Esophagus squamous epithelium (tissue), 4 donors: Measurements from ENCODE around the gene TLE5.

ENCODE experiments used
- POLR2A ChIP-seq, 4 donors: fragments of 450-650 bp; IDR thresholded peaks; one replicate each; pipeline ENCODE4 v1.6.1; 2017; ENCODE audit warnings: antibody characterized with exemption in 4 of 4, mild to moderate bottlenecking in 4 of 4, moderate library complexity in 3 of 4
- TF ChIP-seq, protein P1 (sequence below), 6 experiments: fragments of 450-650 bp in 4 of 6; fragments of 200-600 bp in 2 of 6; sonication (generic) in 2 of 6; IDR thresholded peaks; one replicate each; pipeline ENCODE4 v1.5.1; 2016 to 2019; ENCODE audit warnings: antibody characterized with exemption in 6 of 6, mild to moderate bottlenecking in 4 of 6, moderate library complexity in 4 of 6

GRCh38 chr19:3066482-3067049 is 4.3 kb upstream of the TLE5 start:
- no peak for TF ChIP-seq POLR2A (IDR thresholded peaks at IDR 0.05)
- TF ChIP-seq, protein P1, sequence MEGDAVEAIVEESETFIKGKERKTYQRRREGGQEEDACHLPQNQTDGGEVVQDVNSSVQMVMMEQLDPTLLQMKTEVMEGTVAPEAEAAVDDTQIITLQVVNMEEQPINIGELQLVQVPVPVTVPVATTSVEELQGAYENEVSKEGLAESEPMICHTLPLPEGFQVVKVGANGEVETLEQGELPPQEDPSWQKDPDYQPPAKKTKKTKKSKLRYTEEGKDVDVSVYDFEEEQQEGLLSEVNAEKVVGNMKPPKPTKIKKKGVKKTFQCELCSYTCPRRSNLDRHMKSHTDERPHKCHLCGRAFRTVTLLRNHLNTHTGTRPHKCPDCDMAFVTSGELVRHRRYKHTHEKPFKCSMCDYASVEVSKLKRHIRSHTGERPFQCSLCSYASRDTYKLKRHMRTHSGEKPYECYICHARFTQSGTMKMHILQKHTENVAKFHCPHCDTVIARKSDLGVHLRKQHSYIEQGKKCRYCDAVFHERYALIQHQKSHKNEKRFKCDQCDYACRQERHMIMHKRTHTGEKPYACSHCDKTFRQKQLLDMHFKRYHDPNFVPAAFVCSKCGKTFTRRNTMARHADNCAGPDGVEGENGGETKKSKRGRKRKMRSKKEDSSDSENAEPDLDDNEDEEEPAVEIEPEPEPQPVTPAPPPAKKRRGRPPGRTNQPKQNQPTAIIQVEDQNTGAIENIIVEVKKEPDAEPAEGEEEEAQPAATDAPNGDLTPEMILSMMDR (IDR thresholded peaks at IDR 0.05), result no peak
